HCT116 (cell line): ENCODE results near the gene PRRG4. TPM values are rescaled to one million over a fixed set of nuclear protein-coding genes. Genes with fewer than 3 reads are reported as not detected.

Experiments
- ATAC-seq: fragments of 200-7000 bp; cut with Tn5 transposase; 2 replicates; pipeline ENCODE4 v1.9.1; 2020; ENCODE audit warnings: mild to moderate bottlenecking, moderate library complexity
- BruUV-seq: library from RNA; stranded (reverse); fragments of 400-500 nt; replicated peaks from 2 replicates; lab custom pipeline; 2021; lab: Mats Ljungman, UMichigan
- CTCF ChIA-PET: fragments of 300-600 bp; sonication (Branson Sonifier 250); formaldehyde crosslinking; loops from one replicate; lab custom pipeline; 2021; ENCODE audit warnings: antibody characterized with exemption; lab: Charles Lee
- POLR2A ChIA-PET: fragments of 300-600, 350-600 bp; sonication (Branson Sonifier 250); formaldehyde crosslinking; loops from one replicate; lab custom pipeline; 2021; ENCODE audit warnings: antibody characterized with exemption; lab: Charles Lee
- RAD21 ChIA-PET, 2 experiments: fragments of 300-600 bp; sonication (Branson Sonifier 250); formaldehyde crosslinking; loops; one replicate each; lab custom pipeline; 2023; ENCODE audit warnings: low total read pairs in 2 of 2; ENCODE audit not compliant: uncharacterized antibody in 2 of 2, unreplicated experiment in 2 of 2, low non-redundant PET in 1 of 2; lab: Charles Lee
- DNase-seq: peaks from one replicate; pipeline ENCODE4 v3.0.0-alpha.2; 2010; ENCODE audit warnings: low read depth, low spot score
- H2AFZ ChIP-seq: fragments of 200-600 bp; shearing (Covaris generic), sonication (generic); 2 replicates; pipeline ENCODE4 v1.6.1; 2017; ENCODE audit warnings: low read depth, mixed run types, mixed read lengths, antibody characterized with exemption, low read length; ENCODE audit not compliant: poor library complexity, severe bottlenecking
- H3K27ac ChIP-seq: 2 replicates; pipeline ENCODE4 v1.5.1; 2012; ENCODE audit warnings: low read depth, low read length
- H3K27me3 ChIP-seq: fragments of 200-600 bp; sonication (generic); 2 replicates; pipeline ENCODE4 v1.6.1; 2016; ENCODE audit warnings: mixed run types, low read length, mixed read lengths; ENCODE audit not compliant: insufficient read depth
- H3K36me3 ChIP-seq, 2 experiments: fragments of 200-500 bp in 1 of 2; fragments of 200-600 bp in 1 of 2; sonication (Bioruptor generic) in 1 of 2; sonication (generic) in 1 of 2; 2 replicates each; pipeline versions ENCODE4 v1.5.1 to v1.6.1; 2014 to 2016; ENCODE audit warnings: low read length in 2 of 2, inconsistent platforms in 1 of 2, mixed read lengths in 1 of 2, mixed run types in 1 of 2; ENCODE audit not compliant: insufficient read depth in 2 of 2, control insufficient read depth in 1 of 2
- H3K4me1 ChIP-seq, 2 experiments: fragments of 200-600 bp in 1 of 2; sonication (generic) in 1 of 2; 2 replicates each; pipeline versions ENCODE4 v1.5.1 to v1.6.1; 2012 to 2017; ENCODE audit warnings: low read length in 2 of 2, inconsistent platforms in 1 of 2, mild to moderate bottlenecking in 1 of 2, mixed read lengths in 1 of 2, mixed run types in 1 of 2, moderate library complexity in 1 of 2; ENCODE audit not compliant: insufficient read depth in 2 of 2, control insufficient read depth in 1 of 2
- H3K4me2 ChIP-seq: fragments of 200-600 bp; sonication (generic); 2 replicates; pipeline ENCODE4 v1.6.1; 2017; ENCODE audit warnings: mixed run types, low read length, mixed read lengths
- H3K4me3 ChIP-seq, 2 experiments: fragments of 200-600 bp in 1 of 2; sonication (generic) in 1 of 2; replicated peaks in 1 of 2; 2 replicates each; pipeline ENCODE4 v1.5.1; 2011 to 2016; ENCODE audit warnings: low read length in 2 of 2, control low read depth in 1 of 2, low read depth in 1 of 2, mild to moderate bottlenecking in 1 of 2, mixed read lengths in 1 of 2, mixed run types in 1 of 2
- H3K79me2 ChIP-seq: fragments of 200-600 bp; sonication (generic); 2 replicates; pipeline ENCODE4 v1.6.1; 2017; ENCODE audit warnings: mild to moderate bottlenecking, mixed run types, low read length, moderate library complexity, mixed read lengths; ENCODE audit not compliant: insufficient read depth
- H3K9ac ChIP-seq: fragments of 200-600 bp; sonication (generic); 2 replicates; pipeline ENCODE4 v1.6.1; 2016; ENCODE audit warnings: low read length, mixed read lengths
- H3K9me2 ChIP-seq: fragments of 200-600 bp; sonication (generic), shearing (Covaris generic); 2 replicates; pipeline ENCODE4 v1.6.1; 2017; ENCODE audit warnings: mixed run types, mild to moderate bottlenecking, moderate library complexity; ENCODE audit not compliant: insufficient read depth
- H3K9me3 ChIP-seq, 2 experiments: fragments of 200-500 bp in 1 of 2; fragments of 200-600 bp in 1 of 2; sonication (Bioruptor generic) in 1 of 2; sonication (generic) in 1 of 2; 2 replicates each; pipeline ENCODE4 v1.6.1; 2014 to 2017; ENCODE audit warnings: low read length in 2 of 2, mixed read lengths in 2 of 2, inconsistent platforms in 1 of 2, low read depth in 1 of 2, mild to moderate bottlenecking in 1 of 2, mixed run types in 1 of 2, moderate library complexity in 1 of 2; ENCODE audit not compliant: control insufficient read depth in 1 of 2, insufficient read depth in 1 of 2
- H4K20me1 ChIP-seq: fragments of 200-600 bp; sonication (generic), shearing (Covaris generic); 2 replicates; pipeline ENCODE4 v1.6.1; 2017; ENCODE audit warnings: mixed run types, mild to moderate bottlenecking, moderate library complexity; ENCODE audit not compliant: insufficient read depth
- CEBPB ChIP-seq: IDR thresholded peaks from 2 replicates; pipeline ENCODE4 v1.6.1; 2012; ENCODE audit warnings: low read depth
- CTCF ChIP-seq, 3 experiments: fragments of 200-600 bp in 1 of 3; sonication (generic) in 1 of 3; IDR thresholded peaks in 2 of 3; conservative IDR thresholded peaks in 1 of 3; 2 replicates each; pipeline ENCODE4 v1.5.1; 2012 to 2017; ENCODE audit warnings: low read depth in 2 of 3, low read length in 2 of 3, antibody characterized with exemption in 1 of 3, borderline replicate concordance in 1 of 3, control low read depth in 1 of 3, mild to moderate bottlenecking in 1 of 3, mixed read lengths in 1 of 3, mixed run types in 1 of 3, moderate library complexity in 1 of 3; ENCODE audit not compliant: insufficient read depth in 1 of 3
- ELF1 ChIP-seq: IDR thresholded peaks from 2 replicates; pipeline ENCODE4 v1.6.1; 2012; ENCODE audit warnings: low read depth, borderline replicate concordance
- FOSL1 ChIP-seq: IDR thresholded peaks from 2 replicates; pipeline ENCODE4 v1.6.1; 2012; ENCODE audit warnings: low read depth
- JUND ChIP-seq: IDR thresholded peaks from 2 replicates; pipeline ENCODE4 v1.6.1; 2012
- MAX ChIP-seq: IDR thresholded peaks from 2 replicates; pipeline ENCODE4 v1.6.1; 2012
- POLR2AphosphoS5 ChIP-seq: IDR thresholded peaks from 2 replicates; pipeline ENCODE4 v1.6.1; 2011; ENCODE audit warnings: mild to moderate bottlenecking, low read depth, low read length, moderate library complexity
- RAD21 ChIP-seq: IDR thresholded peaks from 2 replicates; pipeline ENCODE4 v1.6.1; 2012; ENCODE audit warnings: low read depth, mild to moderate bottlenecking
- REST ChIP-seq: IDR thresholded peaks from 2 replicates; pipeline ENCODE4 v1.6.1; 2012; ENCODE audit warnings: low read depth
- SIN3A ChIP-seq: IDR thresholded peaks from 2 replicates; pipeline ENCODE4 v1.6.1; 2012; ENCODE audit warnings: low read depth
- SP1 ChIP-seq: IDR thresholded peaks from 2 replicates; pipeline ENCODE4 v1.6.1; 2012; ENCODE audit warnings: low read depth
- SRF ChIP-seq: IDR thresholded peaks from 2 replicates; pipeline ENCODE4 v1.6.1; 2012; ENCODE audit warnings: low read depth
- YY1 ChIP-seq: IDR thresholded peaks from 2 replicates; pipeline ENCODE4 v1.6.1; 2011; ENCODE audit warnings: low read length, low read depth, moderate library complexity, mild to moderate bottlenecking; ENCODE audit not compliant: insufficient replicate concordance; ENCODE audit errors: extremely low read depth
- ZBTB33 ChIP-seq: IDR thresholded peaks from 2 replicates; pipeline ENCODE4 v1.6.1; 2011; ENCODE audit warnings: mild to moderate bottlenecking, low read length, moderate library complexity; ENCODE audit not compliant: insufficient replicate concordance; ENCODE audit errors: extremely low read depth
- ZFX ChIP-seq: fragments of 450-650 bp; IDR thresholded peaks from 2 replicates; pipeline ENCODE4 v1.6.1; 2017
- intact Hi-C: fragments of 100-400 bp; cut with micrococcal nuclease; formaldehyde crosslinking; loops from 2 replicates; pipeline ENCODE4 v1.10.0; 2022
- total RNA-seq: library from RNA; stranded (reverse); gene quantifications from one replicate; pipeline ENCODE4 v1.2.1, GENCODE V29; 2021; ENCODE audit not compliant: unreplicated experiment

The PRRG4 gene
- total RNA-seq, 1 experiment from 2014 or later, result 5.4 TPM

GRCh38 chr11:32817181-32817851 lies 12.4 kb upstream of the PRRG4 start (continued):
- no peak for TF ChIP-seq ZBTB33
- no peak for TF ChIP-seq SIN3A

- Histone ChIP-seq H3K4me3 (no peak overlapping the region), H3K4me2 (no peak overlapping the region), H4K20me1 (no peaks in the 10 kb centered on the region), H3K9ac (no peak overlapping the region), H3K9me2 (no peaks in the 10 kb centered on the region), H3K36me3 (no peaks in the 10 kb centered on the region), H3K9me3 (no peaks in the 10 kb centered on the region), H2AFZ (no peak overlapping the region), H3K79me2 (no peaks in the 10 kb centered on the region), H3K27ac (no peak overlapping the region), H3K27me3 (no peaks in the 10 kb centered on the region), H3K4me1 (peaks cover 0 to 10% of the 10 kb centered on the region in 2 experiments; a peak in 2 of 4 replicates)
- no peak for ATAC-seq
- intact Hi-C loops, result no loop called here
- ChIA-PET CTCF (interaction anchor here (1.9 kb wide), 1 partner anchor 9 kb away, joined by 8 read pairs; no protein-coding TSS in a partner anchor), POLR2A (no interaction called here), RAD21 (no interaction called here)
- DNase-seq, result no peak
- BruUV-seq, result no TSS peak
- TF ChIP-seq JUND (no peak), SP1 (no peak), SRF (no peak), ZBTB33 (no peak), CEBPB (no peak), YY1 (no peak), MAX (no peak), ELF1 (no peak), POLR2AphosphoS5 (no peak), CTCF (IDR thresholded peaks at IDR 0.05 in 2 of 3, conservative IDR thresholded peaks at IDR 0.05 in 1 of 3; ENCODE audit: borderline replicate concordance in 1 of 3, insufficient read depth in 1 of 3, low read depth in 2 of 3, low read length in 2 of 3) (no peak), FOSL1 (no peak), ZFX (no peak), RAD21 (no peak), REST (no peak)
Observed at GRCh38 chr11:32817852-32818183, 11.9 kb upstream of the PRRG4 start.
